Articular chondrocyte of knee joint (primary cell): Measurements from ENCODE around the gene TMF1. TPM values are rescaled to one million over a fixed set of nuclear protein-coding genes. Genes with fewer than 3 reads are reported as not detected.

Experiments used
- small RNA-seq: library from RNA; depleted of rRNA; stranded (forward); fragments of <200 nt; gene quantifications from one replicate; pipeline ENCODE3, GENCODE V24; 2012
- total RNA-seq: library from RNA; depleted of rRNA; stranded (reverse); fragments of >200 nt; gene quantifications from 2 replicates; pipeline ENCODE4 v1.2.3, GENCODE V29; 2012

The TMF1 gene
- 61.0 and 136 TPM in 2 replicates for total RNA-seq

GRCh38 chr3:69051756-69052471, at the start of gene TMF1:
Gene TMF1, minus strand, starts transcription at chr3:69052333. Its CDS starts 247 bp downstream, at chr3:69052086.

GRCh38 chr3:69084326-69085167, 32.4 kb upstream of the TMF1 start, which contains the start of gene ARL6IP5:
Gene ARL6IP5, plus strand, starts transcription at chr3:69084937. Its CDS starts 111 bp downstream, at chr3:69085048.

GRCh38 chr3:69080233-69080920, 28.2 kb upstream of the TMF1 start, which contains the start of gene UBA3:
Gene UBA3, minus strand, starts transcription at chr3:69080365. Its CDS starts 12 bp downstream, at chr3:69080353.

GRCh38 chr3:69013253-69014021, 38.7 kb downstream of the TMF1 start, which contains the start of gene EOGT:
Gene EOGT, minus strand, starts transcription at chr3:69013684. Its CDS starts 3,838 bp downstream, at chr3:69009846.

Small RNAs within 50 kb of the gene (small RNA-seq; reads per million reads assigned to genes)
- gene MIR3136: 0.61 reads per million, percentile 20 among the genes with 10 or more reads in this experiment

Other genes starting within 250 kb of the TMF1 start
- gene TAFA4, start 119.8 kb downstream of the TMF1 start, total RNA-seq: 0.11 TPM in 1 of 2 replicates, not detected in the other
- gene EOGT, start 38.6 kb downstream of the TMF1 start, total RNA-seq: 67.2 and 74.9 TPM in 2 replicates
- 83.3 and 90.4 TPM in 2 replicates for gene UBA3, start 28.0 kb upstream of the TMF1 start, total RNA-seq
- 217 and 221 TPM in 2 replicates for gene ARL6IP5, start 32.6 kb upstream of the TMF1 start, total RNA-seq
- gene LMOD3, start 70.3 kb upstream of the TMF1 start, total RNA-seq: 0.22 and 0.39 TPM in 2 replicates